Measurements from ENCODE around the gene ANKRD61.
"Not testable (repeated sequence)": the region's sequence is repeated elsewhere in the genome, so short reads cannot be mapped to it uniquely, and the experiment has no call there.

Gene ANKRD61

GRCh38 chr7:6030988-6031387 is at the start of gene ANKRD61:
Gene ANKRD61 (plus strand): TSS chr7:6031376. CDS start chr7:6031376, 0 bp downstream.
- DNase-seq = no peak

- DNase-seq = not testable (repeated sequence)
Observed at GRCh38 chr7:5987061-5987460, 44.1 kb upstream of the ANKRD61 start.

- DNase-seq = peak; percentile 69
Observed at GRCh38 chr7:5997210-5997808, 33.9 kb upstream of the ANKRD61 start.

DNA sequence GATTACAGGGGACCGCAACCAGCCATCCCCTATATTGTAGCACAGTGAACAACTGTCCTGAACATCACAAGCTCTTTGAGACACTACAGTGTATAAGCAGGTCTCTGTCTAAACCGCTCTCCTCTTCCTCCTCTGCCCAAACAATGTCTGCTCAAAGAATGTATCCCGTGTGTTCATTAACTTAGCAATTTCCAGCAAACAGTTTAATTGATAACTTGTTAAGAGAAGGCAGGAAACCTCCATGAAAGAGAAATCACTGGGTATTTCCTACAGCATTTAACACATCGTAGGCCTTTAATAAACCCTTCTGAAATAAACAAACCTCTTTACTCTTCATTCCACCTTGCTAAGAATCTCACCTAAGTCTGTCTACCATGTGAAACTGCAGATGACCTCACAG is 23.8 kb upstream of the ANKRD61 start:
- DNase-seq = no peak

DNA sequence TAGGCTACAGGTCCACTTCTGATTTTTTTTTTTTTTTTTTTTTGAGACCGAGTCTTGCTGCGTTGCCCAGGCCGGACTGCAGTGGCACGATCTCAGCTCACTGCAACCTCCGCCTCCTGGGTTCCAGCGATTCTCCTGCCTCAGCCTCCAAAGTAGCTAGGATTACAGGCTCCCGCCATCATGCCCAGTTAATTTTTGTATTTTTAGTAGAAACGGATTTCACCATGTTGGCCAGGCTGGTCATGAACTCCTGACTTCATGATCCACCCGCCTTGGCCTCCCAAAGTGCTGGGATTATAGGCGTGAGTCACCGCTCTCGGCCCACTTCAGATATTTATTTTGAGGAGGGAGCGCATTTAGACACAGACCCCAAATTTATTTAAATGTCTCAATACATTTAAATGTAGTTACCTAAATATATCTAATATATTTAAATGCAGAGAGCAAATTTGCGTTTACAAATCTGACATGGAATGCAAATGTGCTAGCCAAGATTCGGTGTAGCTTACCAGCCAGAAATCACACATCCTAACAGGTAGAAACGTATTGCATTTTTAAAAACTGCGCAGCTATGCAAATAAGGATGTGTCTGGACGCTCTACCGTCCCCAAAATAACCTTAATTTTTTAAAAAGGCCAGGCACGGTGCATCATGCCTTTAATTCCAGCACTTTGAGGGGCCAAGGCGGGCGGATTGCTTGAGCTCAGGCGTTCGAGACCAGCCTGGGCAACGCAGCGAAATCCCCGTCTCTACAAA is 23.2 kb upstream of the ANKRD61 start:
- DNase-seq = not testable (repeated sequence)

DNA sequence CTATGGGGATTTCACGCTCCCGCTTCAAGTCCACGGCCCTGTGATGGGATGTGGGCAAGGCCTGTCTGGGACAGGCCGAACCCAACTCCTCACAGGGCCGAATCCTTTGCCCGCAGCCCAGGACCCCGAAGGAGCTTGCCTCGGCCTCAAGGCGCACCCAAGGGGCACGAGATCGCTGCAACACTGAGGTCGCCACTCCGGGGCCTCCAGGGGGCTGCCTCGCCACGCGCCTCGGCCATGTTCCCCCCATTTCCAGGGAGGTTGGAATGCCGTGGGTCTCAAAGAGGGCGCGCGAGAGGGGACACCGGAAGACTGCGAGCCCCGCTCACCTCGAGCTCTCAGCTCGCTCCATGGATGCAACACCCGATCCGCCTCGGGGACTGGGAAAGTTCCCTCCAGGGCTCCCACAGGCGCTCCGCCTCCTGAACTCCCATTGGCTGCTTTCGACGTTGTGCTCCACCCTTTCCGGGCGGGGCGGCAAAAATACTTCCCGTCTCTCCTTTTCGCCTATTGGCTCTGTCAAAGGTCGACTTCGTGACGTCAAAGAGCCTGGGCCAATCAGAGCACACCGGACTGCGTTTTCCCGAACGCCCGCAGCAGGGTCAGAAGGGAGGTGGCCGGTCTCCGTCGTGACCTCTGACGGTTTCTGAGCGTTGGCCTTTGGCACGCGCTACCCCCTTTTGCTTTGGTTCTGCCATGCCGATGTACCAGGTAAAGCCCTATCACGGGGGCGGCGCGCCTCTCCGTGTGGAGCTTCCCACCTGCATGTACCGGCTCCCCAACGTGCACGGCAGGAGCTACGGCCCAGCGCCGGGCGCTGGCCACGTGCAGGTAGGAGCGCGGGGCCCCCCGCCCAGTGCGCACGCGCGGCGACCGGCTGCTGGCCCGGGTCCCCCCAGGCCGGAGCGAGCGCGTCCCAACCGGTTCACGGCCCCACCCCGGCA is 22.2 kb upstream of the ANKRD61 start, which contains the start of the genes AIMP2 and PMS2:
TSS of gene AIMP2 (plus strand) at position 605 of the 944 bp plus-strand sequence. CDS start at position 697, 92 bp downstream.
TSS of gene PMS2 (minus strand) at position 382 of the 944 bp plus-strand sequence. CDS start at position 352, 30 bp downstream.
- DNase-seq = peak; percentile 100

- not testable (repeated sequence) for DNase-seq
Observed at GRCh38 chr7:6010370-6010769, 20.8 kb upstream of the ANKRD61 start.

GRCh38 chr7:6011541-6011940 is 19.6 kb upstream of the ANKRD61 start:
- no peak for DNase-seq

GRCh38 chr7:6012355-6013104 is 18.6 kb upstream of the ANKRD61 start:
- DNase-seq = no peak

DNA sequence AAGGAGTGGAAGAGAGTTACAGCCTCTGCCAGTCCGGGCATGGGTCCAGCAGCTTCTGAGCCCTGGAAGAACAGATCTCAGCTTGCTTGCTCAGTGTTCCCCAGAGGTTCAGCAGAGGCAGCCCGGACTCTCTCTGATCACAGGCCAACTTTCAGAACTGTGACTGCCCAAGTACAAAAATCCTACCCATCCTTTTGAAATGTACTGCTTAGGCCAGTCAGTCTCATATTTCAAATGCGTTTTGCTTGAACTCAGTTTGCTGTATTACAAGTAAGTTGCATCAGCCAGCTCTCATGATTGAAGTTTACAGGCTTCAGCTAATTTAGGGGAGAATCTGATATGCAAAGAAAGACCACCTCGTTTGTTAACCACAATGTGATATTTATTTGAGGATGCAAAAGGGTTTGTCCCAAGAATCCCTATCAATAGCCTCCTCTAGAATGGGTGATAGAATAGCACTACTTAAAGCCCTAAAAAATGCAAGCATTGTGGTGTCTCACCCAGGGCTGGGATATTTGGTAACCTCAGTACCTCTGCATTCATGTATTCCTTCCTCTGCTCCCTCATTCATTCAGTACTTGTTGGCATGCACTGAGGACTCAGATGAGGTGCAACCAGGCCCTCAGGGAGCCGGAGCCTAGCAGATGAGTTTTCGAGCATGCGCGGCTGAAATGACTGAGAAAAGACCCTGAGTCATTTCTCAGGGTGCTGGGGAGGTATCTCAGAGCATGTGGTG is 15.1 kb upstream of the ANKRD61 start:
- no peak for DNase-seq

DNA sequence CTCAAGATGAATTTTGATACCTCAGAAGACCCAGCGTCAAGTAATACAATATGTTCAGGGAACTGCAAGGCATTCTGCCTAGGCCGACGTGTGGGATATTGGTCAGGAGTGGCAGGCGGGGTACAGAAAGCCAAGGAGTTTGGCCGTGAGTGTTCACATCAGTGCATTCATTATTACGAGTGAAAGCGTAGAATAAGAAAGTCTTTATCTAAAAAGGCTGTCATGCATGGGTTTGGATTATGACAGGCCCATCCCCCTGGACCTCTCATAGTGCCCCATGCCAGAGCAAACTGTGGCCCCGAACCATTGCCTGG is 14.6 kb upstream of the ANKRD61 start:
- DNase-seq = no peak

DNA sequence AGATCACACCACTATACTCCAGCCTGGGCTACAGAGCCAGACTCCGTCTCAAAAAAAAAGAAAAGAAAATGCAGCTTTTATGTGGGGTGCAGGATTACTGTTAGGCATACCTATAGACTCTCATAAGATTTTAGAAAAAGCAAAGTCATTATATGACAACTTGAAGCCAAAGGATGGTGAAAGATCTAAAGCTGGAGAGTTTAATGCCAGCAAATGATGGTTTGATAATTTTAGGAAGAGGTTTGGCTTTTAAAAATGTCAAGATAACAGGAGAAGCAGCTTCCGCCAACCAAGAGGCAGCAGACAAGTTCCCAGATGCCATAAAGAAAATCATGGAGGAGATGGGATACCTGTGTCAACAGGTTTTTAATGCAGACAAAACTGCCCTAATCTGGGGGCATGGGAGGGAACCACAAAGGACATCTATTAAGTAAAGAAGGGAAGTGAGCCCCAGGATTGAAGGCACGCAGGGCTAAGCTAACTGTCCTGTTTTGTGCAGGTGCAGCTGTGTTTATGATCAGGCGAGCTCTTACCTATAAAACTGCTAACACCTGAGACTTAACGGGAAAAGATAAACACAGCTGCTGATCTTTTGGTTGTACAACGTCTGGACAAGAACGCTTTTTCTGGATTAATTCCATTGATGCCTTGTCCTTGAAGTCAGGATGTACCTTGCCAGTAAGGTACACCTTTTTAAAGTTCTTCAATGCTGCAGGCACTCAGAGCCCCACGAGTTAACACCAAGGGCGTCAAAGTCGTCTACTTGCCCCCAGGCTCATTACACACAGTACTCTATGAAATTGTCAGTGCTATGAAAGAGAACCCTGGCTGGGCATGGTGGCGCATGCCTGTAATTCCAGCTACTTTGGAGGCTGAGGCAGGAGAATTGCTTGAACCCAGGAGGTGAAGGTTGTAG is 10.5 kb upstream of the ANKRD61 start:
- DNase-seq = no peak

GRCh38 chr7:6022707-6023106 is 8.5 kb upstream of the ANKRD61 start:
- DNase-seq = no peak

DNA sequence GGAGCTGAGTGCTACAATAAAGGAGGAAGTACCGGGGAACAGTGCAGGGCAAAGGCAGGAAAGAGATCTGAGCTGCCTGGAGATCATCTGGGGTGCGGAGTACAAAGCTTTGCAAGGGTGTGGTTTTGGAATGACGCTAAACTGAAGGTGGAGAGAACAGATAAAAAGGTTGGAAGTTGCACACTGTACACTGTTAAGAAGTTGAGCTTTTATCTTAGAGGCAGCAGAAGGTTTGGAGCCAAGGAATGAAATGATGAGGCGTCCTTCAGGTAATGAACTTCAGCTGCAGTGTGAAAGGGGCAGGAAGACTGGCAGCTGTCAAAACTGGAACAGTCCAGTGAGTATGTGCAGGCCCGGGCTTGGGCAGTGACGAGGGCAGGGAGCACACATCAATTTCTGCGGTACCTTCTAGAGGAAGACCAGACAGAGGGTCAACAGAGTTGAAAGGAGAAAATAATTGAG is 7.2 kb upstream of the ANKRD61 start:
- no peak for DNase-seq

GRCh38 chr7:6026011-6026819 is 5.0 kb upstream of the ANKRD61 start:
- peak; percentile 64 for DNase-seq

- no peak for DNase-seq
Observed at GRCh38 chr7:6026820-6027311, 4.3 kb upstream of the ANKRD61 start.

GRCh38 chr7:6027806-6028365 is 3.3 kb upstream of the ANKRD61 start:
- no peak for DNase-seq

DNA sequence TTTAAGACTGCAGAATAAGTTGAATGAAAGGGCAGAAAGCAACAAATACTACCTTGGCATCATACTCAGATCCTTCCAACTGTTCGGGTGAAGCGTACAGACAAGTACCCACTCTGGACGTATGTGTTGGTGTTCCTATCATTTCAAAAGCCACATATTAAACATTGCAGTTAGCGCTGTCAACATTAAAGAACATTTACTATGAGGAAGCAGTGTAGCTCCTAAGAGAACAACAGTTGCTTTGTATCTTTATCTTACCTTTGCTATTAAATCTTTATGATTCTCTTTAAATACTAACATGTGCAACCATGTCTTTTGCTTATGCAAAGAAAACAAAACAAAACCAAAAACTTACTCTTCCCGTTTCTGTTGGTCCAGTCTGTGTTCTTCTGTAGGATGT is 2.6 kb upstream of the ANKRD61 start:
- DNase-seq = no peak

DNA sequence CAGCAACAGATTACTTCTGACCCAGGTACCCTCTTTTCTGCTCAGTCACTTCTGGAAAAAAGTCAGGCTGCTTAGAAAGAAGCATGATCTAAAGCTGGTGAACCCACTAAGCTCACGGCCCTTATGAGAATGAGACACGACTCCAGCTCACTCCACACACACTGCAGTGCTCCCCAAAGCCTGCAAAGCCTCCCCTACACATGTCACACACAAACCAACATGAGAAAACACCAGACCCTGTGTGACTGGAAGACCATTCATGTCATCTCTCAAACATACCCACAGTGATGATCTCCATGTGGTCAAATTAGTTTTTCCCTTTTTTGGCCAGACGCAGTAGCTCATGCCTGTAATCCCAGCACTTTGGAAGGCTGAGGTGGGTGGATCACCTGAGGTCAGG is 391 bp downstream of the ANKRD61 start:
- DNase-seq = no peak
